HL-60 (cell line): ENCODE results near the gene F2RL3.

Experiments
- CTCF ChIP-seq: IDR thresholded peaks from one replicate; pipeline ENCODE4 v1.5.1; 2011; ENCODE audit warnings: low read length, control low read depth, inconsistent platforms; ENCODE audit not compliant: insufficient read depth
- GABPA ChIP-seq: IDR thresholded peaks from 2 replicates; pipeline ENCODE4 v1.6.1; 2012; ENCODE audit warnings: low read depth
- POLR2AphosphoS5 ChIP-seq: IDR thresholded peaks from 2 replicates; pipeline ENCODE4 v1.6.1; 2012; ENCODE audit warnings: low read depth
- REST ChIP-seq: IDR thresholded peaks from 2 replicates; pipeline ENCODE4 v1.6.1; 2012; ENCODE audit warnings: low read depth; ENCODE audit not compliant: insufficient replicate concordance

- no peak for TF ChIP-seq CTCF
- no peak for TF ChIP-seq REST
- no peak for TF ChIP-seq POLR2AphosphoS5
- TF ChIP-seq GABPA: no peak
Measured at GRCh38 chr19:16882146-16882545, 6.7 kb upstream of the F2RL3 start.
